Measurements from ENCODE around the gene SLC22A15. TPM values are rescaled to one million over a fixed set of nuclear protein-coding genes. Genes with fewer than 3 reads are reported as not detected.
"Not testable (repeated sequence)": the region's sequence is repeated elsewhere in the genome, so short reads cannot be mapped to it uniquely, and the experiment has no call there.

SLC22A15 gene
- polyA plus RNA-seq, 2 of the 4 experiments (the other 2 are of a cell fraction), result 0.81 to 2.5 TPM

DNA sequence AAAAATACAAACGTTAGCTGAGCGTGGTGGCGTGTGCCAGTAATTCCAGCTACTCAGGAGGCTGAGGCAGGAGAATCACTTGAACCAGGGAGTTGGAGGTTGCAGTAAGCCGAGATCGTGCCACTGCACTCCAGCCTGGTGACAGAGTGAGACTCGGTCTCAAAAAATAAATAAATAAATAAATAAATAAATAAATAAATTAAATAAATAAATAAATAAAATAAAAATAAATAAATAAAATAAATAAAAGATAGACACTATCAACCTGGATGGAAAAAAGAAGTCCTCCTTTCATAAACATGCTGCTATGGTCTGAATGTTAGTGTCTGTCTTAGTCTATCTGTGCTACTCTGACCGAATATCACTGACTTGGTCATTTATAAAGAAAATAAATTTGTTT is 4.5 kb upstream of the SLC22A15 start:
- POLR2A ChIA-PET; H3K4me3 ChIP-seq; H3K4me1 ChIP-seq; H3K9me3 ChIP-seq; H3K4me2 ChIP-seq; CTCF ChIA-PET; DNase-seq (ENCODE audit: low read depth in 1 of 2, low spot score in 1 of 2); H3K27ac ChIP-seq; ATAC-seq; FAIRE-seq: not testable (repeated sequence)
- peak; percentile 34 for TF ChIP-seq ZC3H11A (IDR thresholded peaks at IDR 0.05)
- WGBS (ENCODE audit: missing lambda C conversion rate), result 85% methylated on average over 7 of the region's 7 CpGs

DNA sequence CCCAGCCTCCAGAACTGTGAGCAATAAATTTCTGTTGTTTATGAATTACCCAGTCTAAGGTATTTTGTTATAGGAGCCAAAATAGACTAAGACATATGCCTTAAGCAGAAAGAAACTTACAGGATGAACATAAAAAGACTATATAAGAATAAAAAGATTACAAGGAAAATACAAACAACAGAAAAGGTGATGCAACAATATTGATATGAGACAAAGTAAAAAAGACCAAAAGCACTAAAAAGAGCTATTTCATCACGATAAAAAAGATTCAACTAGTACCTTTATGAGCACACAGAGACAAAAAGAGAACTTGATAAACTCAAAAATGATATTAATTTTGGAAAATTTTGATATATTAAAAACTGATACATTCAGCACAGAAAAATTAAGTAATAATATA is 3.2 kb upstream of the SLC22A15 start:
- Histone ChIP-seq H3K4me1 (peaks cover 7% of the 10 kb centered on the region; the same call in 1 of the 3 replicates), H3K27ac (no peak overlapping the region), H3K4me2 (no peak overlapping the region), H3K4me3 (no peak overlapping the region), H3K9me3 (no peaks in the 10 kb centered on the region)
- WGBS (ENCODE audit: missing lambda C conversion rate), result 18% methylated on average over 1 of the region's 1 CpG
- no peak for TF ChIP-seq CBX8 (IDR thresholded peaks at IDR 0.05)
- ChIA-PET POLR2A (no interaction called here), CTCF (no interaction called here)
- DNase-seq (ENCODE audit: low read depth in 1 of 2, low spot score in 1 of 2) (no peak), FAIRE-seq (no peak), ATAC-seq (no peak)

DNA sequence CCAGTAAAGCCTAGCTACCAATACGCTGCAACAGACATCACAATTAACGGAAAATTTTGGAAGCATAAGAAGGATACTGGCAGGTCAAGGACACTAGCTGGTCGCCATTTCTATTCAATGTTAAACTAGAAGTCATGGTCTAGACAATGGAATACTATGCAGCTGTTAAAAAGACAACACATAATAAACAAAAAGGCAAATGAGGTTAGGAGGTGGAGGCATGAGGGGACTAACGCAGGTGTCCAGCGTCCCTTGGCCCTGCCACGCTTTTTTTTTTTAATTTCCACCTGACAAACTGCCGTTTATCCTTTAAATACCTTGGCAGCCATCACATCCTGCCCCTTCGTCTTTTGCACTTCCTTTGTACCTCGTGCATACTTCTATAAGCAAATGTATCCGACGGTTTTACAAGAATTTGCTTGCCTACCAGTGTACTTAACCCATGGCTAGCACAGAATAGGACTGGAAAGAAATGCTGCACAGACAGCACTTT is 698 bp upstream of the SLC22A15 start:
- Histone ChIP-seq H3K4me3 (peak overlapping the region; percentile 88), H3K4me1 (peaks cover 13% of the 10 kb centered on the region; the same call in 2 of the 3 replicates), H3K9me3 (no peaks in the 10 kb centered on the region), H3K4me2 (peak overlapping the region; percentile 74), H3K27ac (peak overlapping the region; percentile 85 to 93)
- FAIRE-seq, result no peak
- DNase-seq (ENCODE audit: low read depth in 1 of 2, low spot score in 1 of 2), result no peak
- CTCF ChIA-PET, result no interaction called here
- 53% methylated on average over 11 of the region's 11 CpGs for WGBS (ENCODE audit: missing lambda C conversion rate)
- no peak; a peak in 1 of 6 replicates for ATAC-seq
- POLR2A ChIA-PET, result no interaction called here
- TF ChIP-seq, protein P1, sequence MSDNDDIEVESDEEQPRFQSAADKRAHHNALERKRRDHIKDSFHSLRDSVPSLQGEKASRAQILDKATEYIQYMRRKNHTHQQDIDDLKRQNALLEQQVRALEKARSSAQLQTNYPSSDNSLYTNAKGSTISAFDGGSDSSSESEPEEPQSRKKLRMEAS (IDR thresholded peaks at IDR 0.05), result no peak
- TF ChIP-seq ZNF302 (CRISPR knock-in tag; IDR thresholded peaks at IDR 0.05) (no peak), HOXB13 (CRISPR knock-in tag; IDR thresholded peaks at IDR 0.05; ENCODE audit: low read depth) (no peak), FOSB (CRISPR knock-in tag; IDR thresholded peaks at IDR 0.05) (no peak), ATOH8 (CRISPR knock-in tag; IDR thresholded peaks at IDR 0.05; ENCODE audit: low read depth) (no peak), MYC (IDR thresholded peaks at IDR 0.05; ENCODE audit: borderline replicate concordance, low read length) (no peak), NFE2L2 (conservative IDR thresholded peaks at IDR 0.05; ENCODE audit: low read length) (no peak), ZC3H11A (IDR thresholded peaks at IDR 0.05) (no peak), HDAC2 (IDR thresholded peaks at IDR 0.05) (no peak), ESRRA (IDR thresholded peaks at IDR 0.05; ENCODE audit: borderline replicate concordance, low read length) (no peak), MAFK (IDR thresholded peaks at IDR 0.05; ENCODE audit: partially characterized antibody) (no peak), TFCP2L1 (CRISPR knock-in tag; IDR thresholded peaks at IDR 0.05) (no peak), HOXA7 (CRISPR knock-in tag; IDR thresholded peaks at IDR 0.05) (no peak), FOSL2 (IDR thresholded peaks at IDR 0.05) (no peak), FOSL2 (CRISPR knock-in tag; IDR thresholded peaks at IDR 0.05) (no peak), RARB (CRISPR knock-in tag; IDR thresholded peaks at IDR 0.05) (no peak), JUN (IDR thresholded peaks at IDR 0.05) (no peak), SREBF2 (IDR thresholded peaks at IDR 0.05) (no peak), POLR2A (IDR thresholded peaks at IDR 0.05; ENCODE audit: low read length) (no peak), RCOR1 (IDR thresholded peaks at IDR 0.05; ENCODE audit: low read depth, low read length) (no peak)
- TF ChIP-seq, protein P2, sequence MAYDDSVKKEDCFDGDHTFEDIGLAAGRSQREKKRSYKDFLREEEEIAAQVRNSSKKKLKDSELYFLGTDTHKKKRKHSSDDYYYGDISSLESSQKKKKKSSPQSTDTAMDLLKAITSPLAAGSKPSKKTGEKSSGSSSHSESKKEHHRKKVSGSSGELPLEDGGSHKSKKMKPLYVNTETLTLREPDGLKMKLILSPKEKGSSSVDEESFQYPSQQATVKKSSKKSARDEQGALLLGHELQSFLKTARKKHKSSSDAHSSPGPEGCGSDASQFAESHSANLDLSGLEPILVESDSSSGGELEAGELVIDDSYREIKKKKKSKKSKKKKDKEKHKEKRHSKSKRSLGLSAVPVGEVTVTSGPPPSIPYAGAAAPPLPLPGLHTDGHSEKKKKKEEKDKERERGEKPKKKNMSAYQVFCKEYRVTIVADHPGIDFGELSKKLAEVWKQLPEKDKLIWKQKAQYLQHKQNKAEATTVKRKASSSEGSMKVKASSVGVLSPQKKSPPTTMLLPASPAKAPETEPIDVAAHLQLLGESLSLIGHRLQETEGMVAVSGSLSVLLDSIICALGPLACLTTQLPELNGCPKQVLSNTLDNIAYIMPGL (CRISPR knock-in tag; IDR thresholded peaks at IDR 0.05; ENCODE audit: borderline replicate concordance), result no peak

Data from A549 (cell line).